Endothelial cell (in vitro differentiated cells): ENCODE data around the gene LZTFL1. TPM values are rescaled to one million over a fixed set of nuclear protein-coding genes. Genes with fewer than 3 reads are reported as not detected.

ENCODE experiments used
- DNase-seq: peaks from one replicate; pipeline ENCODE4 v3.0.0; 2021; ENCODE audit warnings: low spot score
- H3K27ac Mint-ChIP-seq: one replicate; pipeline ENCODE4 v1.8.0; 2021; ENCODE audit warnings: mixed read lengths, inconsistent platforms; ENCODE audit not compliant: unreplicated experiment
- H3K27me3 Mint-ChIP-seq: one replicate; pipeline ENCODE4 v1.8.0; 2021; ENCODE audit warnings: mild to moderate bottlenecking, moderate library complexity, mixed read lengths, inconsistent platforms; ENCODE audit not compliant: unreplicated experiment
- H3K36me3 Mint-ChIP-seq: one replicate; pipeline ENCODE4 v1.8.0; 2021; ENCODE audit warnings: mild to moderate bottlenecking, low read depth, mixed read lengths, inconsistent platforms; ENCODE audit not compliant: unreplicated experiment
- H3K4me1 Mint-ChIP-seq: one replicate; pipeline ENCODE4 v1.8.0; 2021; ENCODE audit warnings: mild to moderate bottlenecking, mixed read lengths, inconsistent platforms; ENCODE audit not compliant: unreplicated experiment
- H3K4me3 Mint-ChIP-seq: one replicate; pipeline ENCODE4 v1.8.0; 2021; ENCODE audit warnings: mild to moderate bottlenecking, mixed read lengths, inconsistent platforms; ENCODE audit not compliant: unreplicated experiment
- H3K9me3 Mint-ChIP-seq: one replicate; pipeline ENCODE4 v1.8.0; 2021; ENCODE audit warnings: mixed read lengths, inconsistent platforms; ENCODE audit not compliant: unreplicated experiment
- total RNA-seq: library from RNA; stranded (reverse); fragmentation: NEBNext Ultra II Directional; extraction: Animal tissue kit (Norgen Biotek cat#: 25700); gene quantifications from one replicate; pipeline ENCODE4 v1.2.1, GENCODE V29; 2021; ENCODE audit not compliant: unreplicated experiment
- TF ChIP-seq, protein P1 (sequence below): fragments of 200-600 bp; sonication (generic); IDR thresholded peaks from one replicate; pipeline ENCODE4 v1.5.0; 2021; ENCODE audit warnings: antibody characterized with exemption; ENCODE audit not compliant: unreplicated experiment

Gene LZTFL1
- total RNA-seq, 1 donor from 2014 or later, result 19.5 TPM

DNA sequence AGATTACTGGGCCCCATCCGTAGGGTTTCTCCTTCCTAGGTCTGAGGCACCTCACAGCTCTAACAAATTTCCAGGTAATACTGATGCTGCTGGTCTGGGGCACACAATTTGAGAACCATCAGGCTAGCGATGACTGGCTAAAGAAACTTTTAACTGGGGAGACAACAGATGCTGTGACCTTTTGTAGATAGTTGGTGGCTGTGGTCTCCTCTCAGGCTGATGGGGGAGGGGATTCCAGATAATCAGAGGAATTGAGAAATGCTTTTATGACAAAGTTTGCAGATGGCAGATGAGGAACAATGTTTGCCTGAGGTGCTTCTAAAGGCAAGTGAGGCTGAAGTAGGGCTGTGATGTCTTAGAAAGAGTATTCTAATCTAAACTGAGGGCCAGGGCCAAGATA lies 30.6 kb upstream of the LZTFL1 start:
- TF ChIP-seq, protein P1, sequence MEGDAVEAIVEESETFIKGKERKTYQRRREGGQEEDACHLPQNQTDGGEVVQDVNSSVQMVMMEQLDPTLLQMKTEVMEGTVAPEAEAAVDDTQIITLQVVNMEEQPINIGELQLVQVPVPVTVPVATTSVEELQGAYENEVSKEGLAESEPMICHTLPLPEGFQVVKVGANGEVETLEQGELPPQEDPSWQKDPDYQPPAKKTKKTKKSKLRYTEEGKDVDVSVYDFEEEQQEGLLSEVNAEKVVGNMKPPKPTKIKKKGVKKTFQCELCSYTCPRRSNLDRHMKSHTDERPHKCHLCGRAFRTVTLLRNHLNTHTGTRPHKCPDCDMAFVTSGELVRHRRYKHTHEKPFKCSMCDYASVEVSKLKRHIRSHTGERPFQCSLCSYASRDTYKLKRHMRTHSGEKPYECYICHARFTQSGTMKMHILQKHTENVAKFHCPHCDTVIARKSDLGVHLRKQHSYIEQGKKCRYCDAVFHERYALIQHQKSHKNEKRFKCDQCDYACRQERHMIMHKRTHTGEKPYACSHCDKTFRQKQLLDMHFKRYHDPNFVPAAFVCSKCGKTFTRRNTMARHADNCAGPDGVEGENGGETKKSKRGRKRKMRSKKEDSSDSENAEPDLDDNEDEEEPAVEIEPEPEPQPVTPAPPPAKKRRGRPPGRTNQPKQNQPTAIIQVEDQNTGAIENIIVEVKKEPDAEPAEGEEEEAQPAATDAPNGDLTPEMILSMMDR, result no peak
- Mint-ChIP-seq H3K9me3 (no peaks in the 10 kb centered on the region), H3K36me3 (no peaks in the 10 kb centered on the region), H3K4me1 (peaks cover 42% of the 10 kb centered on the region), H3K27me3 (no peaks in the 10 kb centered on the region), H3K4me3 (no peak overlapping the region), H3K27ac (no peak overlapping the region)
- no peak for DNase-seq

DNA sequence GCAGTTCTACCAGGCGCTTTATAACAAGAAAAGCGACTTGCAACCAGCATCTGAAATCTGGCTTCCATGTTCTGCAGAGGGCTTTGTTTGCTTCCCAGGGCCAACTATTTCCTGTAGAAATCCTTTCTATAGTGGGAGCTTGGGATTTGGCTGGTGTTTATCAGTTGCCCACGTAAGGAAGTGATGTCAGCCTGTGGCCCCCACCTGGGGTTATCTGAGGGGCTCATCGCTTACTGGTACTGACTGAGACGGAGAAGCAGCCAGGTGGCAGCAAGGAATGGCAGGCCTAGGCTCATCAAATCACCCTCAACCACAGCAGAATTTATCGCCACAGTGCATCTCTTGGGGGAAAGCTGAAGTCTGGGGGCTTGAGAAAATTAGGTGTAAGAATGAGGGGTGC lies 29.9 kb upstream of the LZTFL1 start:
- TF ChIP-seq, protein P1, result no peak
- Mint-ChIP-seq H3K27ac (peak overlapping the region; percentile 17), H3K27me3 (no peaks in the 10 kb centered on the region), H3K4me1 (peaks cover 42% of the 10 kb centered on the region), H3K9me3 (no peaks in the 10 kb centered on the region), H3K4me3 (no peak overlapping the region), H3K36me3 (no peaks in the 10 kb centered on the region)
- no peak for DNase-seq

DNA sequence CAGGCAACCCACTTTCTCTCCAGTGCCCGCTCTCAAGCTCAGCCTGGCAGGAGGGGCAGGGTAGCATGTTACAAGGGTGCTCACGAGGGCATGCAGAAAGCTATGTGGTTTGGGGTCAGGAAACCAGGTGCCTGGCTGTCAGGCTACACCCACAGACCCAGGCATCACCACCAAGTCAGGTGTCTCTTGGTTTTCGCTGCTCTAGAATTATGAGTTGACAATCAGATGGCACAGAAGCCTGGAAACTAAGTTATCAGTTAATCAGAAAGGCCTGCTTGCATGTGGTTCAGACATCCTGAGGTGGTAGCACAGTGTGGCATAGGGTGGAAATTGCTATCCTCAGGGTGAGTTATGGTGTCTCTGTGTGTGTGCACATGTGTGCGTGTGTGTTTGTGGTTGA lies 28.2 kb upstream of the LZTFL1 start:
- TF ChIP-seq, protein P1, result no peak
- Mint-ChIP-seq H3K27ac (no peak overlapping the region), H3K4me3 (no peak overlapping the region), H3K27me3 (no peaks in the 10 kb centered on the region), H3K4me1 (peaks cover 27% of the 10 kb centered on the region), H3K36me3 (no peaks in the 10 kb centered on the region), H3K9me3 (no peaks in the 10 kb centered on the region)
- no peak for DNase-seq

DNA sequence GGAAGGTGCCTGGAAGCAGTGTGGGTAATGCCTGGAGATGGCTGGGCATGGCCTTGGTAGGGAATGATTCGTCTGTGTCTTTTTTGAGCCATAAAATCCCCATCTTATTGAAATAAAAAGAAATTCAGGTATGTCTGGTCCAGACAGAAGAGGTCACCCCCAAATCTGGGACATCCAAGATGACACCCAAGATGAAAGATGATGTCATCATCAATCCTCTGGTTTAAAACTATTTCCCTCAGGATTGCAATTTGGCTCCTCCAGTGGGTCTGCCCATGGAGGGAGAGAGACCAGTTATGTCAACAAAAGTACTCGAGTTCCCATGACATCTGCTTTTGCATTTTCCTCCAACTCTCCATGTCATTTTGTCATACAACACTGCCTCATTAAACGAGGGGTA lies 27.7 kb upstream of the LZTFL1 start:
- TF ChIP-seq, protein P1, result no peak
- Mint-ChIP-seq H3K27ac (no peak overlapping the region), H3K4me1 (peaks cover 24% of the 10 kb centered on the region), H3K36me3 (no peaks in the 10 kb centered on the region), H3K9me3 (no peaks in the 10 kb centered on the region), H3K4me3 (no peak overlapping the region), H3K27me3 (no peaks in the 10 kb centered on the region)
- no peak for DNase-seq

DNA sequence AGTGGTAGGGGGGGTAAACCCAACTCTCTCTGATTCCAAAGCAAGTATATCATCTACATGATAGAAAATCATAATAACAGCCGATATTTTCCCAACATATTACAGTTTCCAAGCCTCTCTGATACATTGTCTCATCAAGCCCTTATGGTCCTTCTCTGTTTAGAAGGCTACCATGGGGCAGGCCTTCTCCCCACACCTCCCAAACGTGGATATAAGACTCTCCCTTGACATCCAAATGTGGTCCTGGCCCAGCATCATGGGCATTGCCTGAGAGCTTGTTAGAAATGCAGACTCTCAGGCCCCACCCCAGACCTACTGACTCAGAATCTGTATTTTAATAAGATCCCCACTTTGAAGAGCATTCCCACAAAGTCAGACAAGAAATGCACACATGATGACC lies 26.7 kb upstream of the LZTFL1 start:
- DNase-seq, result no peak
- H3K27ac Mint-ChIP-seq, result no peak overlapping the region
- TF ChIP-seq, protein P1, result no peak
- H3K9me3 Mint-ChIP-seq, result no peaks in the 10 kb centered on the region
- H3K4me1 Mint-ChIP-seq, result peaks cover 15% of the 10 kb centered on the region
- H3K36me3 Mint-ChIP-seq, result no peaks in the 10 kb centered on the region
- no peak overlapping the region for H3K4me3 Mint-ChIP-seq
- H3K27me3 Mint-ChIP-seq, result no peaks in the 10 kb centered on the region
